H9 (cell line): ENCODE measurements around the gene CATSPERZ. TPM values are rescaled to one million over a fixed set of nuclear protein-coding genes. Genes with fewer than 3 reads are reported as not detected.

Source experiments
- DNase-seq: peaks from one replicate; pipeline ENCODE4 v3.0.0-alpha.2; 2017
- H2AFZ ChIP-seq: one replicate; pipeline ENCODE4 v1.6.1; 2013; ENCODE audit warnings: mild to moderate bottlenecking, low read length, control low read depth, moderate library complexity
- H2AK5ac ChIP-seq: 2 replicates; pipeline ENCODE4 v1.6.1; 2013; ENCODE audit warnings: low read length, control low read depth, mixed read lengths; ENCODE audit not compliant: insufficient read length
- H2BK120ac ChIP-seq: one replicate; pipeline ENCODE4 v1.6.1; 2013; ENCODE audit warnings: low read depth, mild to moderate bottlenecking, low read length, control low read depth, inconsistent platforms; ENCODE audit not compliant: poor library complexity, severe bottlenecking
- H2BK12ac ChIP-seq: 2 replicates; pipeline ENCODE4 v1.6.1; 2013; ENCODE audit warnings: low read length, control low read depth, mixed read lengths, low read depth; ENCODE audit not compliant: insufficient read length
- H2BK15ac ChIP-seq: 2 replicates; pipeline ENCODE4 v1.6.1; 2013; ENCODE audit warnings: low read depth, low read length, control low read depth
- H2BK20ac ChIP-seq: one replicate; pipeline ENCODE4 v1.6.1; 2013; ENCODE audit warnings: low read depth, mild to moderate bottlenecking, low read length, control low read depth, inconsistent platforms; ENCODE audit not compliant: poor library complexity, severe bottlenecking
- H2BK5ac ChIP-seq: 2 replicates; pipeline ENCODE4 v1.6.1; 2013; ENCODE audit warnings: low read length, control low read depth, mixed read lengths; ENCODE audit not compliant: insufficient read length
- H3K14ac ChIP-seq: 2 replicates; pipeline ENCODE4 v1.6.1; 2013; ENCODE audit warnings: low read length, control low read depth; ENCODE audit not compliant: insufficient read depth
- H3K18ac ChIP-seq: 2 replicates; pipeline ENCODE4 v1.6.1; 2013; ENCODE audit warnings: low read depth, mild to moderate bottlenecking, mixed read lengths, low read length, control low read depth; ENCODE audit not compliant: insufficient read length
- H3K23ac ChIP-seq: 2 replicates; pipeline ENCODE4 v1.6.1; 2013; ENCODE audit warnings: low read length, control low read depth, mixed read lengths, low read depth; ENCODE audit not compliant: insufficient read length
- H3K23me2 ChIP-seq: 2 replicates; pipeline ENCODE4 v1.6.1; 2013; ENCODE audit warnings: low read depth, mild to moderate bottlenecking, mixed read lengths, low read length, control low read depth; ENCODE audit not compliant: insufficient read length, poor library complexity, severe bottlenecking
- H3K27ac ChIP-seq: 2 replicates; pipeline ENCODE4 v1.5.1; 2013; ENCODE audit warnings: low read length, control low read depth, mixed read lengths, low read depth; ENCODE audit not compliant: insufficient read length
- H3K27me3 ChIP-seq: 2 replicates; pipeline ENCODE4 v1.6.1; 2013; ENCODE audit warnings: low read length, control low read depth, inconsistent platforms; ENCODE audit not compliant: insufficient read depth
- H3K4ac ChIP-seq: 2 replicates; pipeline ENCODE4 v1.6.1; 2013; ENCODE audit warnings: low read depth, mild to moderate bottlenecking, control low read depth, inconsistent platforms, low read length, moderate library complexity
- H3K4me1 ChIP-seq: 2 replicates; pipeline ENCODE4 v1.6.1; 2013; ENCODE audit warnings: low read length, control low read depth, inconsistent platforms; ENCODE audit not compliant: insufficient read depth
- H3K4me2 ChIP-seq: 2 replicates; pipeline ENCODE4 v1.6.1; 2013; ENCODE audit warnings: low read length, control low read depth, mixed read lengths; ENCODE audit not compliant: insufficient read length, insufficient read depth
- H3K56ac ChIP-seq: 2 replicates; pipeline ENCODE4 v1.6.1; 2013; ENCODE audit warnings: low read depth, mild to moderate bottlenecking, mixed read lengths, low read length, control low read depth; ENCODE audit not compliant: insufficient read length
- H3K79me1 ChIP-seq: 2 replicates; pipeline ENCODE4 v1.6.1; 2013; ENCODE audit warnings: low read depth, mild to moderate bottlenecking, moderate library complexity, low read length, control low read depth, inconsistent platforms; ENCODE audit not compliant: insufficient read depth, poor library complexity, severe bottlenecking
- H3K79me2 ChIP-seq: 2 replicates; pipeline ENCODE4 v1.6.1; 2013; ENCODE audit warnings: low read length, control low read depth, inconsistent platforms; ENCODE audit not compliant: insufficient read depth
- H3K9ac ChIP-seq: 2 replicates; pipeline ENCODE4 v1.6.1; 2013; ENCODE audit warnings: low read length, control low read depth, mixed read lengths; ENCODE audit not compliant: insufficient read length; ENCODE audit errors: extremely low read depth
- H3K9me3 ChIP-seq: one replicate; pipeline ENCODE4 v1.6.1; 2013; ENCODE audit warnings: low read depth, low read length, inconsistent platforms; ENCODE audit not compliant: control insufficient read depth
- H3T11ph ChIP-seq: one replicate; pipeline ENCODE4 v1.6.1; 2013; ENCODE audit warnings: mild to moderate bottlenecking, low read length, control low read depth, inconsistent platforms
- H4K20me1 ChIP-seq: one replicate; pipeline ENCODE4 v1.6.1; 2013; ENCODE audit not compliant: control insufficient read depth, insufficient read length, insufficient read depth
- H4K5ac ChIP-seq: 2 replicates; pipeline ENCODE4 v1.6.1; 2013; ENCODE audit warnings: low read depth, mild to moderate bottlenecking, mixed read lengths, low read length, control low read depth; ENCODE audit not compliant: insufficient read length
- H4K8ac ChIP-seq: replicated peaks from 2 replicates; pipeline ENCODE4 v1.6.1; 2013; ENCODE audit warnings: low read length, control low read depth, mixed read lengths, low read depth; ENCODE audit not compliant: insufficient read length
- H4K91ac ChIP-seq: 2 replicates; pipeline ENCODE4 v1.6.1; 2013; ENCODE audit warnings: low read depth, mild to moderate bottlenecking, moderate library complexity, mixed read lengths, low read length, control low read depth; ENCODE audit not compliant: insufficient read length
- H3K27ac Mint-ChIP-seq, 3 experiments: 2 replicates in 2 of 3; 3 replicates in 1 of 3; pipeline ENCODE4 v1.8.0; 2020 to 2021; ENCODE audit warnings: mixed read lengths in 3 of 3, mild to moderate bottlenecking in 1 of 3, moderate library complexity in 1 of 3
- H3K27me3 Mint-ChIP-seq: 2 replicates; pipeline ENCODE4 v1.8.0; 2021; ENCODE audit warnings: low read depth, mild to moderate bottlenecking, moderate library complexity, mixed read lengths
- H3K36me3 Mint-ChIP-seq, 3 experiments: 2 replicates in 2 of 3; 3 replicates in 1 of 3; pipeline ENCODE4 v1.8.0; 2020 to 2021; ENCODE audit warnings: low read depth in 3 of 3, mixed read lengths in 3 of 3; ENCODE audit not compliant: insufficient read depth in 1 of 3
- H3K4me1 Mint-ChIP-seq, 2 experiments: 2 replicates each; pipeline ENCODE4 v1.8.0; 2020; ENCODE audit warnings: mixed read lengths in 2 of 2
- H3K4me3 Mint-ChIP-seq, 2 experiments: 2 replicates in 1 of 2; 3 replicates in 1 of 2; pipeline ENCODE4 v1.8.0; 2020 to 2021; ENCODE audit warnings: mild to moderate bottlenecking in 2 of 2, mixed read lengths in 2 of 2, moderate library complexity in 1 of 2
- H3K9me3 Mint-ChIP-seq, 2 experiments: 2 replicates in 1 of 2; 3 replicates in 1 of 2; pipeline ENCODE4 v1.8.0; 2020; ENCODE audit warnings: mild to moderate bottlenecking in 2 of 2, mixed read lengths in 2 of 2, moderate library complexity in 1 of 2
- WGBS: extraction: QIAGEN DNeasy Blood & Tissue Kit; methylation state at CpG from one replicate; pipeline ENCODE4 v1.1.7; 2013; ENCODE audit warnings: missing lambda C conversion rate, low lambda C conversion rate, mixed read lengths; ENCODE audit not compliant: insufficient read length; ENCODE audit errors: extremely low coverage; 5-methylcytosine and 5-hydroxymethylcytosine counted together
- total RNA-seq: library from RNA; stranded (reverse); gene quantifications from 2 replicates; pipeline ENCODE4 v1.2.1, GENCODE V29; 2021
- TF ChIP-seq, protein P1 (sequence below): fragments of 200-600 bp; sonication (generic); conservative IDR thresholded peaks from 3 replicates; pipeline ENCODE4 v1.8.0; 2021; ENCODE audit warnings: antibody characterized with exemption, mild to moderate bottlenecking

CATSPERZ gene
- total RNA-seq, 1 experiment from 2014 or later: 0.92 TPM

DNA sequence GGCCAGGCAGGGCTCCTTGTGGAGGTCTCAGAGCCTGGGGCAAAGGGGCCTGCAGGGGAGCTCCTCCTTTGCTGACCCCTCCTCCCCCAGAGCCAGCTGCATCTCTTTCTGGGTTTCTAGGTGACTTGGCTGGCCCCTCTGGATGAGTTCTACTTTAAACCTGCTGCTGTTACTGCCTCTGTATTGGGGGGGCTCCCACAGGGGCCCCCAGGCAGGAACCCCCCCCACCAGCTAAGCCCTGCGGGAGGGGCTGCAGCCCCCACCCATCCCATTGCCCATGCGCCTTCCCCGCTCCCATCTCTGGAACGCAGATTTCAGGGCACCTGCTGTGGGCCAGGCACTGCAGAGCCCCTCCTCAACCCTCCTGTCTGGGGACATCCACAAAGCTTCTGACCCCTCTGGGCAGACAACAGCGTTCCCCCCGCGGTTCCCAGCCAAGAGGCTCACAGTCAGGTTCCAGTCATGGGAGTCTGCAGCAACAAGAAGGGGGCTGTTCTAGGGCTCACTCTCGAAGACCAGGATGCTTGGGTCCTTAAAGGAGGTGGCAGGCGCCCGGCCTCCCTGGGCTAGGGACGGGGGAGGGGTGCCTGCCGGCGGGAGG, 49.6 kb upstream of the CATSPERZ start:
- Histone ChIP-seq H3K23me2 (peaks cover 26% of the 10 kb centered on the region), H4K8ac (no peak overlapping the region), H2AK5ac (no peak overlapping the region), H3K27ac (no peak overlapping the region), H3K9me3 (no peaks in the 10 kb centered on the region), H4K91ac (no peak overlapping the region), H2BK12ac (no peak overlapping the region), H4K20me1 (no peaks in the 10 kb centered on the region), H3K79me1 (peaks cover 3% of the 10 kb centered on the region), H2BK120ac (no peak overlapping the region), H2BK20ac (no peak overlapping the region), H3K4me2 (peak overlapping the region; percentile 67), H3K27me3 (no peaks in the 10 kb centered on the region), H2BK15ac (no peak overlapping the region), H3K14ac (no peak overlapping the region; the same call in 1 of the 2 replicates), H3K56ac (no peak overlapping the region), H2AFZ (no peak overlapping the region), H3K4me1 (peaks cover 9% of the 10 kb centered on the region; the same call in 1 of the 2 replicates), H4K5ac (no peak overlapping the region), H3K79me2 (peaks cover 7% of the 10 kb centered on the region; the same call in 1 of the 2 replicates), H3T11ph (no peak overlapping the region), H3K23ac (no peak overlapping the region), H3K4ac (no peak overlapping the region), H2BK5ac (no peak overlapping the region), H3K18ac (no peak overlapping the region), H3K9ac (no peak overlapping the region)
- DNase-seq: no peak
- Mint-ChIP-seq H3K27ac (peak overlapping the region; percentile 88 to 97 (median 97); a peak in 6 of 7 replicates), H3K27me3 (no peaks in the 10 kb centered on the region), H3K4me1 (peaks cover 34 to 44% of the 10 kb centered on the region in 2 experiments), H3K4me3 (peak overlapping the region; percentile 76 to 93), H3K36me3 (peaks cover 8 to 21% (median 15%) of the 10 kb centered on the region in 3 experiments; a peak in 6 of 7 replicates), H3K9me3 (no peaks in the 10 kb centered on the region; a peak in 1 of 5 replicates)
- WGBS: no CpG with 5 or more reads among the region's 13 CpGs
- TF ChIP-seq, protein P1, sequence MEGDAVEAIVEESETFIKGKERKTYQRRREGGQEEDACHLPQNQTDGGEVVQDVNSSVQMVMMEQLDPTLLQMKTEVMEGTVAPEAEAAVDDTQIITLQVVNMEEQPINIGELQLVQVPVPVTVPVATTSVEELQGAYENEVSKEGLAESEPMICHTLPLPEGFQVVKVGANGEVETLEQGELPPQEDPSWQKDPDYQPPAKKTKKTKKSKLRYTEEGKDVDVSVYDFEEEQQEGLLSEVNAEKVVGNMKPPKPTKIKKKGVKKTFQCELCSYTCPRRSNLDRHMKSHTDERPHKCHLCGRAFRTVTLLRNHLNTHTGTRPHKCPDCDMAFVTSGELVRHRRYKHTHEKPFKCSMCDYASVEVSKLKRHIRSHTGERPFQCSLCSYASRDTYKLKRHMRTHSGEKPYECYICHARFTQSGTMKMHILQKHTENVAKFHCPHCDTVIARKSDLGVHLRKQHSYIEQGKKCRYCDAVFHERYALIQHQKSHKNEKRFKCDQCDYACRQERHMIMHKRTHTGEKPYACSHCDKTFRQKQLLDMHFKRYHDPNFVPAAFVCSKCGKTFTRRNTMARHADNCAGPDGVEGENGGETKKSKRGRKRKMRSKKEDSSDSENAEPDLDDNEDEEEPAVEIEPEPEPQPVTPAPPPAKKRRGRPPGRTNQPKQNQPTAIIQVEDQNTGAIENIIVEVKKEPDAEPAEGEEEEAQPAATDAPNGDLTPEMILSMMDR: no peak
